Activated naive CD4-positive, alpha-beta T cell treated with anti-CD3 and anti-CD28 coated beads, Interleukin-2, amount 50 U/mL, for 24 hours (primary cell): Measurements from ENCODE around the gene PLEKHF1.

Source experiments
- H3K27ac Mint-ChIP-seq: one replicate; pipeline ENCODE4 v1.8.0; 2021; ENCODE audit warnings: mild to moderate bottlenecking, mixed read lengths
- H3K27me3 Mint-ChIP-seq: one replicate; pipeline ENCODE4 v1.8.0; 2021; ENCODE audit warnings: mixed read lengths
- H3K36me3 Mint-ChIP-seq: one replicate; pipeline ENCODE4 v1.8.0; 2021; ENCODE audit warnings: mixed read lengths
- H3K4me1 Mint-ChIP-seq: one replicate; pipeline ENCODE4 v1.8.0; 2021; ENCODE audit warnings: mixed read lengths
- H3K4me3 Mint-ChIP-seq: one replicate; pipeline ENCODE4 v1.8.0; 2021; ENCODE audit warnings: mild to moderate bottlenecking, mixed read lengths
- H3K9me3 Mint-ChIP-seq: one replicate; pipeline ENCODE4 v1.8.0; 2021; ENCODE audit warnings: mixed read lengths

Gene PLEKHF1

GRCh38 chr19:29678484-29679106 lies 13.3 kb downstream of the PLEKHF1 start:
- Mint-ChIP-seq H3K4me3 (no peak overlapping the region), H3K27me3 (no peaks in the 10 kb centered on the region), H3K9me3 (no peaks in the 10 kb centered on the region), H3K36me3 (no peaks in the 10 kb centered on the region), H3K4me1 (peaks cover 80% of the 10 kb centered on the region), H3K27ac (no peak overlapping the region)

GRCh38 chr19:29679598-29680210 lies 14.4 kb downstream of the PLEKHF1 start:
- Mint-ChIP-seq H3K36me3 (no peaks in the 10 kb centered on the region), H3K27me3 (no peaks in the 10 kb centered on the region), H3K27ac (peak overlapping the region; percentile 96), H3K4me1 (peaks cover 81% of the 10 kb centered on the region), H3K9me3 (no peaks in the 10 kb centered on the region), H3K4me3 (peak overlapping the region; percentile 70)

- no peaks in the 10 kb centered on the region for H3K36me3 Mint-ChIP-seq
- H3K27me3 Mint-ChIP-seq, result no peaks in the 10 kb centered on the region
- H3K4me1 Mint-ChIP-seq, result peaks cover 74% of the 10 kb centered on the region
- H3K9me3 Mint-ChIP-seq, result no peaks in the 10 kb centered on the region
- peak overlapping the region; percentile 89 for H3K27ac Mint-ChIP-seq
- H3K4me3 Mint-ChIP-seq, result peak overlapping the region; percentile 78
Measured at GRCh38 chr19:29680447-29680846, 15.2 kb downstream of the PLEKHF1 start.

GRCh38 chr19:29680937-29681336 lies 15.7 kb downstream of the PLEKHF1 start:
- Mint-ChIP-seq H3K27me3 (no peaks in the 10 kb centered on the region), H3K9me3 (no peaks in the 10 kb centered on the region), H3K4me1 (peaks cover 70% of the 10 kb centered on the region), H3K27ac (peak overlapping the region; percentile 89), H3K4me3 (peak overlapping the region; percentile 78), H3K36me3 (no peaks in the 10 kb centered on the region)

GRCh38 chr19:29681422-29682235 lies 16.4 kb downstream of the PLEKHF1 start:
- Mint-ChIP-seq H3K9me3 (no peaks in the 10 kb centered on the region), H3K27ac (peak overlapping the region; percentile 89), H3K36me3 (no peaks in the 10 kb centered on the region), H3K4me1 (peaks cover 67% of the 10 kb centered on the region), H3K4me3 (peak overlapping the region; percentile 78), H3K27me3 (no peaks in the 10 kb centered on the region)

- no peaks in the 10 kb centered on the region for H3K36me3 Mint-ChIP-seq
- no peak overlapping the region for H3K4me3 Mint-ChIP-seq
- no peaks in the 10 kb centered on the region for H3K9me3 Mint-ChIP-seq
- H3K27ac Mint-ChIP-seq, result no peak overlapping the region
- peaks cover 66% of the 10 kb centered on the region for H3K4me1 Mint-ChIP-seq
- H3K27me3 Mint-ChIP-seq, result no peaks in the 10 kb centered on the region
Measured at GRCh38 chr19:29682236-29682895, 17.1 kb downstream of the PLEKHF1 start.

- Mint-ChIP-seq H3K4me1 (peaks cover 66% of the 10 kb centered on the region), H3K4me3 (no peak overlapping the region), H3K27me3 (no peaks in the 10 kb centered on the region), H3K9me3 (no peaks in the 10 kb centered on the region), H3K36me3 (no peaks in the 10 kb centered on the region), H3K27ac (no peak overlapping the region)
Measured at GRCh38 chr19:29683009-29683408, 17.7 kb downstream of the PLEKHF1 start.

- Mint-ChIP-seq H3K4me3 (no peak overlapping the region), H3K27ac (no peak overlapping the region), H3K4me1 (peaks cover 68% of the 10 kb centered on the region)
Measured at GRCh38 chr19:29685326-29685725, 20.1 kb downstream of the PLEKHF1 start.

GRCh38 chr19:29686285-29686805 lies 21.1 kb downstream of the PLEKHF1 start:
- Mint-ChIP-seq H3K9me3 (no peaks in the 10 kb centered on the region), H3K27me3 (no peaks in the 10 kb centered on the region), H3K4me1 (peaks cover 64% of the 10 kb centered on the region), H3K36me3 (no peaks in the 10 kb centered on the region), H3K27ac (no peak overlapping the region), H3K4me3 (no peak overlapping the region)

More at GRCh38 chr19:29685326-29685725, 20.1 kb downstream of the PLEKHF1 start:
- H3K36me3 Mint-ChIP-seq, result no peaks in the 10 kb centered on the region
- H3K27me3 Mint-ChIP-seq, result no peaks in the 10 kb centered on the region
- no peaks in the 10 kb centered on the region for H3K9me3 Mint-ChIP-seq

- H3K27ac Mint-ChIP-seq, result peak overlapping the region; percentile 23
- H3K27me3 Mint-ChIP-seq, result no peaks in the 10 kb centered on the region
- H3K36me3 Mint-ChIP-seq, result no peaks in the 10 kb centered on the region
- no peaks in the 10 kb centered on the region for H3K9me3 Mint-ChIP-seq
- H3K4me1 Mint-ChIP-seq, result peaks cover 56% of the 10 kb centered on the region
- H3K4me3 Mint-ChIP-seq, result no peak overlapping the region
Measured at GRCh38 chr19:29687244-29687896, 22.1 kb downstream of the PLEKHF1 start.

GRCh38 chr19:29687897-29688728 lies 22.9 kb downstream of the PLEKHF1 start:
- H3K4me1 Mint-ChIP-seq, result peaks cover 49% of the 10 kb centered on the region
- no peaks in the 10 kb centered on the region for H3K27me3 Mint-ChIP-seq
- peak overlapping the region; percentile 4 for H3K4me3 Mint-ChIP-seq
- H3K27ac Mint-ChIP-seq, result peak overlapping the region; percentile 35
- H3K36me3 Mint-ChIP-seq, result no peaks in the 10 kb centered on the region
- no peaks in the 10 kb centered on the region for H3K9me3 Mint-ChIP-seq

- no peaks in the 10 kb centered on the region for H3K36me3 Mint-ChIP-seq
- H3K27ac Mint-ChIP-seq, result peak overlapping the region; percentile 55
- no peaks in the 10 kb centered on the region for H3K27me3 Mint-ChIP-seq
- H3K4me3 Mint-ChIP-seq, result no peak overlapping the region
- H3K9me3 Mint-ChIP-seq, result no peaks in the 10 kb centered on the region
- peaks cover 51% of the 10 kb centered on the region for H3K4me1 Mint-ChIP-seq
Measured at GRCh38 chr19:29690842-29691241, 25.6 kb downstream of the PLEKHF1 start.

GRCh38 chr19:29694161-29694560 lies 28.9 kb downstream of the PLEKHF1 start:
- Mint-ChIP-seq H3K4me1 (peaks cover 24% of the 10 kb centered on the region), H3K27me3 (no peaks in the 10 kb centered on the region), H3K27ac (peak overlapping the region; percentile 35), H3K36me3 (no peaks in the 10 kb centered on the region), H3K4me3 (no peak overlapping the region), H3K9me3 (no peaks in the 10 kb centered on the region)
